Measurements from ENCODE around the gene PNPLA3. TPM values are rescaled to one million over a fixed set of nuclear protein-coding genes. Genes with fewer than 3 reads are reported as not detected.

Gene PNPLA3
- polyA plus RNA-seq, 1 donor (not counting 4 experiments of a cell fraction or from before 2014, with no cell fraction given), result 12.0 TPM

GRCh38 chr22:43967069-43967468 is 43.5 kb downstream of the PNPLA3 start:
- Histone ChIP-seq H2AFZ (ENCODE audit: control insufficient read depth, low read length) (no peak overlapping the region), H4K20me1 (ENCODE audit: control insufficient read depth, extremely low read depth, insufficient read depth, low read length) (no peaks in the 10 kb centered on the region), H3K4me1 (ENCODE audit: control insufficient read depth, extremely low read depth, insufficient read depth, low read length) (no peaks in the 10 kb centered on the region), H3K9ac (ENCODE audit: control insufficient read depth, extremely low read depth, insufficient read depth, low read length) (no peak overlapping the region), H3K79me2 (ENCODE audit: control insufficient read depth, insufficient read depth, low read length) (peaks cover 1% of the 10 kb centered on the region), H3K4me2 (ENCODE audit: control insufficient read depth, extremely low read depth, insufficient read depth, low read depth, low read length) (no peak overlapping the region), H3K9me3 (ENCODE audit: control insufficient read depth, low read depth, low read length) (no peaks in the 10 kb centered on the region), H3K9me1 (ENCODE audit: control insufficient read depth, extremely low read depth, insufficient read depth, low read length) (no peaks in the 10 kb centered on the region), H3K4me3 (ENCODE audit: control insufficient read depth in 2 of 3, extremely low read depth in 1 of 3, insufficient read depth in 2 of 3, low read depth in 1 of 3, low read length in 3 of 3) (no peak overlapping the region), H3K27ac (ENCODE audit: control insufficient read depth, insufficient read depth, low read length) (no peak overlapping the region), H3K36me3 (ENCODE audit: control insufficient read depth in 2 of 2, extremely low read depth in 1 of 2, insufficient read depth in 2 of 2, low read length in 2 of 2) (peaks cover 13 to 34% of the 10 kb centered on the region in 2 experiments), H3K27me3 (ENCODE audit: control insufficient read depth, extremely low read depth, insufficient read depth, low read length) (no peaks in the 10 kb centered on the region)
- FAIRE-seq (no peak), DNase-seq (ENCODE audit: low read depth, low spot score) (no peak)
- dilution Hi-C loops (cut with MboI; ENCODE audit: extremely low pct_ligation_motif_present, low sequenced_read_pairs), result no loop called here
- TF ChIP-seq EZH2 (IDR thresholded peaks at IDR 0.05; ENCODE audit: low read length), result no peak
- TF ChIP-seq CTCF (optimal IDR thresholded peaks at IDR 0.05 in 1 of 3, IDR thresholded peaks at IDR 0.05 in 1 of 3, conservative IDR thresholded peaks at IDR 0.05 in 1 of 3; ENCODE audit: extremely low read depth in 1 of 3, insufficient read depth in 2 of 3, low read length in 3 of 3), result no peak

GRCh38 chr22:43968614-43969013 is 45.0 kb downstream of the PNPLA3 start:
- Histone ChIP-seq H3K27ac (ENCODE audit: control insufficient read depth, insufficient read depth, low read length) (no peak overlapping the region), H3K79me2 (ENCODE audit: control insufficient read depth, insufficient read depth, low read length) (no peaks in the 10 kb centered on the region), H3K4me3 (ENCODE audit: control insufficient read depth in 2 of 3, extremely low read depth in 1 of 3, insufficient read depth in 2 of 3, low read depth in 1 of 3, low read length in 3 of 3) (no peak overlapping the region), H4K20me1 (ENCODE audit: control insufficient read depth, extremely low read depth, insufficient read depth, low read length) (no peaks in the 10 kb centered on the region), H2AFZ (ENCODE audit: control insufficient read depth, low read length) (no peak overlapping the region), H3K36me3 (ENCODE audit: control insufficient read depth in 2 of 2, extremely low read depth in 1 of 2, insufficient read depth in 2 of 2, low read length in 2 of 2) (peaks cover 13 to 38% of the 10 kb centered on the region in 2 experiments), H3K4me2 (ENCODE audit: control insufficient read depth, extremely low read depth, insufficient read depth, low read depth, low read length) (no peak overlapping the region), H3K4me1 (ENCODE audit: control insufficient read depth, extremely low read depth, insufficient read depth, low read length) (no peaks in the 10 kb centered on the region), H3K9ac (ENCODE audit: control insufficient read depth, extremely low read depth, insufficient read depth, low read length) (no peak overlapping the region), H3K27me3 (ENCODE audit: control insufficient read depth, extremely low read depth, insufficient read depth, low read length) (no peaks in the 10 kb centered on the region), H3K9me1 (ENCODE audit: control insufficient read depth, extremely low read depth, insufficient read depth, low read length) (no peaks in the 10 kb centered on the region), H3K9me3 (ENCODE audit: control insufficient read depth, low read depth, low read length) (no peaks in the 10 kb centered on the region)
- TF ChIP-seq CTCF (optimal IDR thresholded peaks at IDR 0.05 in 1 of 3, IDR thresholded peaks at IDR 0.05 in 1 of 3, conservative IDR thresholded peaks at IDR 0.05 in 1 of 3; ENCODE audit: extremely low read depth in 1 of 3, insufficient read depth in 2 of 3, low read length in 3 of 3) (no peak), EZH2 (IDR thresholded peaks at IDR 0.05; ENCODE audit: low read length) (no peak)
- dilution Hi-C loops (cut with MboI; ENCODE audit: extremely low pct_ligation_motif_present, low sequenced_read_pairs), result no loop called here
- FAIRE-seq (no peak), DNase-seq (ENCODE audit: low read depth, low spot score) (no peak)

Measured in keratinocyte (primary cell).